Neuronal stem cell (in vitro differentiated cells): Measurements from ENCODE around the gene DDHD1.
"Not testable (repeated sequence)": the region's sequence is repeated elsewhere in the genome, so short reads cannot be mapped to it uniquely, and the experiment has no call there.

Experiments
- DNase-seq: peaks from one replicate; pipeline ENCODE4 v3.0.0-alpha.2; 2013; ENCODE audit warnings: low spot score
- H2AFZ ChIP-seq: one replicate; pipeline ENCODE4 v1.6.1; 2013; ENCODE audit warnings: mild to moderate bottlenecking, low read length, inconsistent platforms
- H2AK5ac ChIP-seq: 2 replicates; pipeline ENCODE4 v1.6.1; 2013; ENCODE audit warnings: low read depth, mild to moderate bottlenecking, inconsistent platforms, low read length, moderate library complexity, mixed read lengths
- H2BK120ac ChIP-seq: 2 replicates; pipeline ENCODE4 v1.6.1; 2013; ENCODE audit warnings: low read depth, mild to moderate bottlenecking, inconsistent platforms, low read length, moderate library complexity, mixed read lengths
- H2BK12ac ChIP-seq: one replicate; pipeline ENCODE4 v1.6.1; 2013; ENCODE audit warnings: low read length, inconsistent platforms
- H2BK15ac ChIP-seq: 2 replicates; pipeline ENCODE4 v1.6.1; 2013; ENCODE audit warnings: mild to moderate bottlenecking, low read length, inconsistent platforms, mixed read lengths
- H2BK5ac ChIP-seq: one replicate; pipeline ENCODE4 v1.6.1; 2013; ENCODE audit warnings: inconsistent platforms, mild to moderate bottlenecking, low read length, moderate library complexity
- H3K14ac ChIP-seq: one replicate; pipeline ENCODE4 v1.6.1; 2013; ENCODE audit warnings: low read length, inconsistent platforms
- H3K18ac ChIP-seq: 2 replicates; pipeline ENCODE4 v1.6.1; 2013; ENCODE audit warnings: low read length, inconsistent platforms
- H3K23ac ChIP-seq: 2 replicates; pipeline ENCODE4 v1.6.1; 2013; ENCODE audit warnings: low read depth, mild to moderate bottlenecking, mixed read lengths, low read length, inconsistent platforms; ENCODE audit not compliant: poor library complexity
- H3K27ac ChIP-seq: replicated peaks from 3 replicates; pipeline ENCODE4 v1.5.1; 2013; ENCODE audit warnings: low read length, inconsistent platforms
- H3K27me3 ChIP-seq, 3 experiments: 2 replicates each; pipeline ENCODE4 v1.6.1; 2013; ENCODE audit warnings: low read length in 3 of 3, mild to moderate bottlenecking in 2 of 3, inconsistent platforms in 1 of 3, low read depth in 1 of 3, mixed read lengths in 1 of 3, moderate library complexity in 1 of 3; ENCODE audit not compliant: control insufficient read depth in 3 of 3, insufficient read depth in 3 of 3
- H3K36me3 ChIP-seq, 2 donors: replicated peaks in 1 of 2; 2 replicates each; pipeline ENCODE4 v1.6.1; 2013; ENCODE audit warnings: low read length in 2 of 2; ENCODE audit not compliant: control insufficient read depth in 2 of 2, insufficient read depth in 2 of 2
- H3K4ac ChIP-seq: 2 replicates; pipeline ENCODE4 v1.6.1; 2013; ENCODE audit warnings: inconsistent platforms, mild to moderate bottlenecking, low read length, moderate library complexity
- H3K4me1 ChIP-seq, 2 donors: 1 replicate in 1 of 2; 2 replicates in 1 of 2; pipeline ENCODE4 v1.6.1; 2013; ENCODE audit warnings: low read length in 2 of 2, low read depth in 1 of 2; ENCODE audit not compliant: control insufficient read depth in 2 of 2, insufficient read depth in 1 of 2
- H3K4me2 ChIP-seq: one replicate; pipeline ENCODE4 v1.6.1; 2013; ENCODE audit warnings: mild to moderate bottlenecking, low read length, inconsistent platforms; ENCODE audit not compliant: insufficient read depth, poor library complexity, severe bottlenecking
- H3K4me3 ChIP-seq, 2 donors: 2 replicates each; pipeline ENCODE4 v1.5.1; 2013; ENCODE audit warnings: low read length in 2 of 2, mild to moderate bottlenecking in 2 of 2, inconsistent platforms in 1 of 2, moderate library complexity in 1 of 2
- H3K79me1 ChIP-seq: one replicate; pipeline ENCODE4 v1.6.1; 2013; ENCODE audit warnings: low read depth, mild to moderate bottlenecking, inconsistent platforms, low read length, moderate library complexity
- H3K9ac ChIP-seq: one replicate; pipeline ENCODE4 v1.6.1; 2013; ENCODE audit warnings: mild to moderate bottlenecking, low read depth, low read length, inconsistent platforms; ENCODE audit not compliant: poor library complexity
- H3K9me3 ChIP-seq, 2 donors: replicated peaks in 1 of 2; 2 replicates each; pipeline versions ENCODE3 to v1.6.1; 2013; ENCODE audit warnings: low read length in 2 of 2, mild to moderate bottlenecking in 2 of 2, inconsistent platforms in 1 of 2, low read depth in 1 of 2, mixed read lengths in 1 of 2, moderate library complexity in 1 of 2; ENCODE audit not compliant: control insufficient read depth in 2 of 2, insufficient read depth in 1 of 2
- H4K8ac ChIP-seq: one replicate; pipeline ENCODE4 v1.6.1; 2013; ENCODE audit warnings: low read depth, mild to moderate bottlenecking, inconsistent platforms, low read length, moderate library complexity
- H4K91ac ChIP-seq: one replicate; pipeline ENCODE4 v1.6.1; 2013; ENCODE audit warnings: low read length, low read depth, mild to moderate bottlenecking, inconsistent platforms; ENCODE audit not compliant: poor library complexity
- WGBS, 2 donors: extraction: QIAGEN DNeasy Blood & Tissue Kit; methylation state at CpG; one replicate each; pipeline ENCODE4 v1.1.7; 2013; ENCODE audit warnings: missing lambda C conversion rate in 2 of 2, mixed read lengths in 1 of 2; ENCODE audit not compliant: insufficient read length in 2 of 2, insufficient replicate concordance in 1 of 2; ENCODE audit errors: extremely low coverage in 2 of 2; 5-methylcytosine and 5-hydroxymethylcytosine counted together

The DDHD1 gene

DNA sequence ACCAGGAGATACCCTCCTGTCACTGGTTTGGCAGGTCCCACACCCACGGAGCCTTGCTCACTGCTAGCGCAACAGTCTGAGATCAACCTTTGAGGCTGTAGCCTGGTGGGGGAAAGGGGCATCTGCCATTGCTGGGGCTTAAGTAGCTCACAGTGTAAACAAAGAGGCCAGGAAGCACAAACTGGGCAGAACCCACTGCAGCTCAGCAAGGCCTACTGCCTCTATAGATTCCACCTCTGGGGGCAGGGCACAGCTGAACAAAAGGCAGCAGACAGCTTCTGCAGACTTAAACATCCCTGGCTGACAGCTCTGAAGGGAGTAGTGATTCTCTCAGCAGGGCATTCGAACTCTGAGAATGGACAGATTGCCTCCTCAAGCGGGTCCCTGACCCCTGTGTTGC lies 35.6 kb downstream of the DDHD1 start:
- WGBS, 2 donors: no CpG with 5 or more reads among the region's 4 CpGs

DNA sequence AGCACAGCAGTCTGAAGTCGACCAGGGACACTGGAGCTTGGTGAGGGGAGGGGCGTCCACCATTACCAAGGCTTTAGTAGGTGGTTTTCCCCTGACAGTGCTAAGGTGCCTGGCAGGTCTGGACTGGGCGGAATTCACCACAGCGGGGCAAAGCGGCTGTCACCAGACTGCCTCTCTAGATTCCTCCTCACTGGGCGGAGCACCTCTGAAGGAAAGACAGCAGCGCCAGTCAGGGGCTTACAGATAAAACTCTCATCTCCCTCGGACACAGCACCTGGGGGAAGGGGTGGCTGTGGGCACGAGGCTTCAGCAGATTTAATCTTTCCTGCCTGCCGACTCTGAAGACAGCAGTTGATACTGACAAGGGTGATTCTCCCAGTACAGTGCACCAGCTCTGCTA lies 39.1 kb downstream of the DDHD1 start:
- Histone ChIP-seq H2BK120ac (no peak overlapping the region), H3K4me3 (no peak overlapping the region), H2BK12ac (no peak overlapping the region), H3K27me3 (no peaks in the 10 kb centered on the region), H4K8ac (no peak overlapping the region), H2BK5ac (no peak overlapping the region), H3K4me1 (peaks cover 7 to 8% of the 10 kb centered on the region in 2 donors), H3K14ac (no peak overlapping the region), H3K36me3 (no peaks in the 10 kb centered on the region), H3K23ac (no peak overlapping the region), H2AK5ac (no peak overlapping the region), H3K4me2 (no peak overlapping the region), H4K91ac (no peak overlapping the region), H2BK15ac (no peak overlapping the region), H3K27ac (no peak overlapping the region), H3K18ac (peak overlapping the region; percentile 38), H3K9me3 (peaks cover 3 to 8% of the 10 kb centered on the region in 2 donors), H2AFZ (no peak overlapping the region), H3K9ac (no peak overlapping the region), H3K4ac (no peak overlapping the region), H3K79me1 (peaks cover 3% of the 10 kb centered on the region)
- no CpG with 5 or more reads among the region's 10 CpGs for WGBS, 2 donors
- no peak for DNase-seq

More for the DNA sequence above, 35.6 kb downstream of the DDHD1 start:
- H3K4ac ChIP-seq, H3K36me3 ChIP-seq, H4K91ac ChIP-seq, H3K4me2 ChIP-seq, H2BK120ac ChIP-seq, H3K14ac ChIP-seq, H3K23ac ChIP-seq, H3K79me1 ChIP-seq, H3K4me1 ChIP-seq, H4K8ac ChIP-seq, H2AK5ac ChIP-seq, H2BK5ac ChIP-seq, H3K4me3 ChIP-seq, H3K27me3 ChIP-seq, H3K9ac ChIP-seq, H2BK12ac ChIP-seq, H2BK15ac ChIP-seq: not testable (repeated sequence)
- DNase-seq: peak; percentile 6
- peaks cover 3 to 16% of the 10 kb centered on the region in 2 donors for H3K9me3 ChIP-seq
- peak overlapping the region; percentile 78 for H3K18ac ChIP-seq
- peak overlapping the region; percentile 70 for H2AFZ ChIP-seq
- peak overlapping the region; percentile 59 for H3K27ac ChIP-seq

DNA sequence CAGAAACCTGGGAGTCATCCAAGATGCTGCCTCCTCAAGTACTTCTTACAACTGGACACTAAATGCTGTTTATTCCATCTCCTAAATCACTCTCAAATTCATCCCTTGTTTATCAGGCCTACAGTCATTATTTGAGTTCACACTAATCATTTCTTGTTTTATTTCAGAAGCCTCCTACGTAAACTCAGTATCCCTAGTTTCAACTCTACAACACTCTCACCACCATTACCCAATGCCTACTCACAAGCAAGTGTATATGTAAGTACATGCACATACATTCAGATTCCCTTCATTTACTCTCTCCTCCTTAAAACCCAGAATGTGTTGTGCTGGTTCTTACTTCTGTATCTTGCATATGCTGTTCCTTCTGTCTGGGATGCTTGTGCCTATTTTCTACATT lies 43.0 kb downstream of the DDHD1 start:
- H3K9ac ChIP-seq: no peak overlapping the region
- H2AFZ ChIP-seq: no peak overlapping the region
- H3K18ac ChIP-seq: no peak overlapping the region
- H3K4me1 ChIP-seq: peaks cover 0 to 2% of the 10 kb centered on the region in 2 donors
- H3K4me3 ChIP-seq: no peak overlapping the region
- no peak overlapping the region for H3K4me2 ChIP-seq
- no peaks in the 10 kb centered on the region for H3K36me3 ChIP-seq
- peaks cover 3% of the 10 kb centered on the region for H3K79me1 ChIP-seq
- H2AK5ac ChIP-seq: no peak overlapping the region
- DNase-seq: no peak
- H3K4ac ChIP-seq: no peak overlapping the region
- no peaks in the 10 kb centered on the region for H3K27me3 ChIP-seq
- no peak overlapping the region for H3K23ac ChIP-seq
- WGBS, 2 donors: 100% methylated on average over 1 of the region's 1 CpG; no CpG with 5 or more reads in 1 of the 2 donors
- H4K8ac ChIP-seq: no peak overlapping the region
- peaks cover 3 to 10% of the 10 kb centered on the region in 2 donors for H3K9me3 ChIP-seq
- H2BK12ac ChIP-seq: no peak overlapping the region
- H2BK15ac ChIP-seq: no peak overlapping the region
- H4K91ac ChIP-seq: no peak overlapping the region
- H2BK5ac ChIP-seq: no peak overlapping the region
- no peak overlapping the region for H2BK120ac ChIP-seq
- no peak overlapping the region for H3K27ac ChIP-seq
- no peak overlapping the region for H3K14ac ChIP-seq

DNA sequence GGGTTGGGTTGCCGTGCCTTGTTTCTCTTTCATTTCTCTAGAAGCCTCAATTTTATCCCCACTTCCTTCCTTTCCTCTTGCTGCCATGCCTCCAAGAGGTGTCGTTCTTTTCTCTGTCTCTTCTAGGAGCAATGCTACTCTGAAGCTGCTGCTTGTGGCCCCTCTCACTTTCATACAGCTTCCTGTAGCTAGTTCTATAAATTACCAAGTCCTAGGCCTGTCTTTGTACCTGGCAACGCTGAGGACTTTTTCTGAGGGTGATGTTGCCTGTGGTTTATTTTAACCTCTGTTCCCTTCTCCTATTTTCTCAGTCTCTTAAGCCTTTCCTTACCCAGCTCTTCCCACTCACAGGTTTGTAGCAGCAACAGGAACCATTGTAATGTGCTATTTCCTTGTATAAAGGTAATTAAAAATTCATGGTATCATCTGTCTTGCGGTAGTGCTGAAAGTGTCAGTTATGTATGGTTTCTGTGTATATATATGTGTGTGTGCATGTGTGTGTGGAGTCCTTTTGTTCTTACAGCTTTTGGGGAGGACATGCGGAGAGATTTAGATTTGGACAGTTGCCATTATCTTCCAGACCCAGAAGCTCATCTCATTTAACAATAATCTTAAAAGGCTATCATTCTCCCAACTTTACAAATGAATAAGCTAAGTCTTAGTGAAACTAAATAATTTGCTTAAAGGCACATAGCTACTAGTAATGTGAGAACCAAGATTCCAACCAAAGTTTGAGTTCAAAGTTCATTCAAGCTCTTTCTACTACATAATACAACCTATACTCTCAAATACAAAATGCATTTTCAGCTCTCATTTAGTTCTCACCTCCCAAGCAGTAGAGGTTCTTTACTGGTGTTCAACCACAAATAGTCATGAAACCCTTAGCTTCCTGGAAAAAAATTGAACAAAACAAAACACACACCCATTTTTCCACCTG lies 43.8 kb downstream of the DDHD1 start:
- DNase-seq: no peak
- H3K79me1 ChIP-seq: peaks cover 3% of the 10 kb centered on the region
- H3K4me1 ChIP-seq: peaks cover 0 to 2% of the 10 kb centered on the region in 2 donors
- H3K4me3 ChIP-seq: no peak overlapping the region
- no peak overlapping the region for H2BK5ac ChIP-seq
- H3K9ac ChIP-seq: no peak overlapping the region
- H4K8ac ChIP-seq: no peak overlapping the region
- H3K36me3 ChIP-seq: no peaks in the 10 kb centered on the region
- no peak overlapping the region for H2BK12ac ChIP-seq
- H4K91ac ChIP-seq: no peak overlapping the region
- no peak overlapping the region for H3K23ac ChIP-seq
- no peak overlapping the region for H3K27ac ChIP-seq
- H3K9me3 ChIP-seq: peaks cover 3 to 10% of the 10 kb centered on the region in 2 donors
- H3K4me2 ChIP-seq: no peak overlapping the region
- no peak overlapping the region for H2BK15ac ChIP-seq
- no peak overlapping the region for H2AFZ ChIP-seq
- H2BK120ac ChIP-seq: no peak overlapping the region
- no peak overlapping the region for H3K18ac ChIP-seq
- no peak overlapping the region for H3K4ac ChIP-seq
- no peaks in the 10 kb centered on the region for H3K27me3 ChIP-seq
- H2AK5ac ChIP-seq: no peak overlapping the region
- H3K14ac ChIP-seq: no peak overlapping the region
- no CpG with 5 or more reads among the region's 5 CpGs for WGBS, 2 donors
